ENCODE data around the gene C1orf35. TPM values are rescaled to one million over a fixed set of nuclear protein-coding genes. Genes with fewer than 3 reads are reported as not detected.

C1orf35 gene
- total RNA-seq, 1 experiment from 2014 or later = 31.0 TPM

DNA sequence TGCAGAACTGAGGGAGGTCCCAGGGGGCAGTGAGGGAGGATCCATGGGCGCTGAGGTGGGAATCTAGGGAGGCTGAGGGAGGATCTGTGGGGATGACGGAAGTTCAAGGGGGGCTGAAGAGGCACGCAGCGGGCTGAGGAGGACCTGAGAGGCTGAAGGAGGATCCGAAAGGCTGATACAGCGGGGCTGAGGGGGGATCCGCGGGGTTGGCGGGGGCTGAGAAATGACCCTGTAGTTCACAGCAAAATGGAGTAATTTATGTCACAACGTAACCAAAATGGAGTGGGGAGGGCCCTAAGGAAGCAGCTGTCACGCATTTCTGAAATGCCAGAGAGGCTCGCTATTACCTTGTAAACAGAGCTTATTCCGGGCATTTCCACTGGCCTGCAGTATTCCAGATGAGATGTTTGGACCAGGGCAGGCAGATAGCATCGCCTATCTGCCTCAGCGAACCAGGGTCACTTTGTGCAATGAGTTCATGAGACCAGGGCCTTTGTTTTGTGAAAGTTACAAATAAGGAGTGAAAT lies 6.9 kb upstream of the C1orf35 start:
- no peak for DNase-seq
- Histone ChIP-seq H2BK120ac (ENCODE audit: low read depth, low read length, poor library complexity, severe bottlenecking) (no peak overlapping the region), H3K23me2 (ENCODE audit: insufficient read length, low read depth, low read length, poor library complexity, severe bottlenecking) (peaks cover 10% of the 10 kb centered on the region), H3K27ac (ENCODE audit: insufficient read length, low read depth, low read length) (no peak overlapping the region), H3K27me3 (ENCODE audit: insufficient read depth, low read length) (no peaks in the 10 kb centered on the region), H3K4ac (ENCODE audit: low read depth, low read length) (no peak overlapping the region), H3K23ac (ENCODE audit: insufficient read length, low read depth, low read length) (no peak overlapping the region), H3K14ac (ENCODE audit: insufficient read depth, low read length) (no peak overlapping the region), H3K4me2 (ENCODE audit: insufficient read depth, insufficient read length, low read length) (peak overlapping the region; percentile 40), H3K79me1 (ENCODE audit: insufficient read depth, low read depth, low read length, poor library complexity, severe bottlenecking) (peaks cover 3% of the 10 kb centered on the region), H3K79me2 (ENCODE audit: insufficient read depth, low read length) (no peaks in the 10 kb centered on the region), H2BK20ac (ENCODE audit: low read depth, low read length, poor library complexity, severe bottlenecking) (no peak overlapping the region), H2AFZ (ENCODE audit: low read length) (no peak overlapping the region), H3K18ac (ENCODE audit: insufficient read length, low read depth, low read length) (no peak overlapping the region), H3T11ph (ENCODE audit: low read length) (no peak overlapping the region), H4K91ac (ENCODE audit: insufficient read length, low read depth, low read length) (no peak overlapping the region), H4K8ac (replicated peaks; ENCODE audit: insufficient read length, low read depth, low read length) (no peak overlapping the region), H4K5ac (ENCODE audit: insufficient read length, low read depth, low read length) (no peak overlapping the region), H2BK5ac (ENCODE audit: insufficient read length, low read length) (no peak overlapping the region), H2AK5ac (ENCODE audit: insufficient read length, low read length) (no peak overlapping the region), H3K9me3 (ENCODE audit: control insufficient read depth, low read depth, low read length) (no peaks in the 10 kb centered on the region), H3K4me1 (ENCODE audit: insufficient read depth, low read length) (no peaks in the 10 kb centered on the region), H4K20me1 (ENCODE audit: control insufficient read depth, insufficient read depth, insufficient read length) (no peaks in the 10 kb centered on the region), H3K9ac (ENCODE audit: extremely low read depth, insufficient read length, low read length) (no peak overlapping the region), H3K56ac (ENCODE audit: insufficient read length, low read depth, low read length) (no peak overlapping the region), H2BK12ac (ENCODE audit: insufficient read length, low read depth, low read length) (no peak overlapping the region), H2BK15ac (ENCODE audit: low read depth, low read length) (no peak overlapping the region)
- no CpG with 5 or more reads among the region's 15 CpGs for WGBS (ENCODE audit: extremely low coverage, insufficient read length, low lambda C conversion rate)
- Mint-ChIP-seq H3K27ac (peak overlapping the region in 2 of 3 experiments; percentile 81 to 89; a peak in 2 of 7 replicates), H3K9me3 (peaks cover 0 to 5% of the 10 kb centered on the region in 2 experiments; a peak in 3 of 5 replicates), H3K27me3 (ENCODE audit: low read depth) (peaks cover 16% of the 10 kb centered on the region), H3K36me3 (ENCODE audit: insufficient read depth in 1 of 3, low read depth in 3 of 3) (peaks cover 15 to 19% (median 16%) of the 10 kb centered on the region in 3 experiments; a peak in 6 of 7 replicates), H3K4me3 (peak overlapping the region; percentile 88 to 95), H3K4me1 (peaks cover 12 to 15% of the 10 kb centered on the region in 2 experiments)
- TF ChIP-seq, protein P1, sequence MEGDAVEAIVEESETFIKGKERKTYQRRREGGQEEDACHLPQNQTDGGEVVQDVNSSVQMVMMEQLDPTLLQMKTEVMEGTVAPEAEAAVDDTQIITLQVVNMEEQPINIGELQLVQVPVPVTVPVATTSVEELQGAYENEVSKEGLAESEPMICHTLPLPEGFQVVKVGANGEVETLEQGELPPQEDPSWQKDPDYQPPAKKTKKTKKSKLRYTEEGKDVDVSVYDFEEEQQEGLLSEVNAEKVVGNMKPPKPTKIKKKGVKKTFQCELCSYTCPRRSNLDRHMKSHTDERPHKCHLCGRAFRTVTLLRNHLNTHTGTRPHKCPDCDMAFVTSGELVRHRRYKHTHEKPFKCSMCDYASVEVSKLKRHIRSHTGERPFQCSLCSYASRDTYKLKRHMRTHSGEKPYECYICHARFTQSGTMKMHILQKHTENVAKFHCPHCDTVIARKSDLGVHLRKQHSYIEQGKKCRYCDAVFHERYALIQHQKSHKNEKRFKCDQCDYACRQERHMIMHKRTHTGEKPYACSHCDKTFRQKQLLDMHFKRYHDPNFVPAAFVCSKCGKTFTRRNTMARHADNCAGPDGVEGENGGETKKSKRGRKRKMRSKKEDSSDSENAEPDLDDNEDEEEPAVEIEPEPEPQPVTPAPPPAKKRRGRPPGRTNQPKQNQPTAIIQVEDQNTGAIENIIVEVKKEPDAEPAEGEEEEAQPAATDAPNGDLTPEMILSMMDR (conservative IDR thresholded peaks at IDR 0.05) = no peak
